ENCODE results near the gene NBL1.

Gene NBL1

GRCh38 chr1:19643602-19644394 lies at the start of gene NBL1:
TSS of gene NBL1 (plus strand) at chr1:19644311. CDS start at chr1:19655031, 10,720 bp downstream.
- no peak within 1 kb of the TSS for H3K27ac ChIP-seq

GRCh38 chr1:19596065-19596713 lies 47.9 kb upstream of the NBL1 start:
- peak overlapping the region; percentile 84 for H3K27ac ChIP-seq
- no peak for TF ChIP-seq ZFX (IDR thresholded peaks at IDR 0.05)
- TF ChIP-seq, protein P1, sequence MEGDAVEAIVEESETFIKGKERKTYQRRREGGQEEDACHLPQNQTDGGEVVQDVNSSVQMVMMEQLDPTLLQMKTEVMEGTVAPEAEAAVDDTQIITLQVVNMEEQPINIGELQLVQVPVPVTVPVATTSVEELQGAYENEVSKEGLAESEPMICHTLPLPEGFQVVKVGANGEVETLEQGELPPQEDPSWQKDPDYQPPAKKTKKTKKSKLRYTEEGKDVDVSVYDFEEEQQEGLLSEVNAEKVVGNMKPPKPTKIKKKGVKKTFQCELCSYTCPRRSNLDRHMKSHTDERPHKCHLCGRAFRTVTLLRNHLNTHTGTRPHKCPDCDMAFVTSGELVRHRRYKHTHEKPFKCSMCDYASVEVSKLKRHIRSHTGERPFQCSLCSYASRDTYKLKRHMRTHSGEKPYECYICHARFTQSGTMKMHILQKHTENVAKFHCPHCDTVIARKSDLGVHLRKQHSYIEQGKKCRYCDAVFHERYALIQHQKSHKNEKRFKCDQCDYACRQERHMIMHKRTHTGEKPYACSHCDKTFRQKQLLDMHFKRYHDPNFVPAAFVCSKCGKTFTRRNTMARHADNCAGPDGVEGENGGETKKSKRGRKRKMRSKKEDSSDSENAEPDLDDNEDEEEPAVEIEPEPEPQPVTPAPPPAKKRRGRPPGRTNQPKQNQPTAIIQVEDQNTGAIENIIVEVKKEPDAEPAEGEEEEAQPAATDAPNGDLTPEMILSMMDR (conservative IDR thresholded peaks at IDR 0.05) = no peak

More at GRCh38 chr1:19643602-19644394, at the start of gene NBL1:
- TF ChIP-seq, protein P1 (conservative IDR thresholded peaks at IDR 0.05) = no peak
- TF ChIP-seq ZFX (IDR thresholded peaks at IDR 0.05) = no peak

- TF ChIP-seq, protein P1 (conservative IDR thresholded peaks at IDR 0.05) = no peak
- TF ChIP-seq ZFX (IDR thresholded peaks at IDR 0.05) = peak; percentile 62; the same call in 1 of the 2 replicates
- peak overlapping the region; percentile 84 for H3K27ac ChIP-seq
These were observed 47.2 kb upstream of the NBL1 start for GRCh38 chr1:19596714-19597495.

DNA sequence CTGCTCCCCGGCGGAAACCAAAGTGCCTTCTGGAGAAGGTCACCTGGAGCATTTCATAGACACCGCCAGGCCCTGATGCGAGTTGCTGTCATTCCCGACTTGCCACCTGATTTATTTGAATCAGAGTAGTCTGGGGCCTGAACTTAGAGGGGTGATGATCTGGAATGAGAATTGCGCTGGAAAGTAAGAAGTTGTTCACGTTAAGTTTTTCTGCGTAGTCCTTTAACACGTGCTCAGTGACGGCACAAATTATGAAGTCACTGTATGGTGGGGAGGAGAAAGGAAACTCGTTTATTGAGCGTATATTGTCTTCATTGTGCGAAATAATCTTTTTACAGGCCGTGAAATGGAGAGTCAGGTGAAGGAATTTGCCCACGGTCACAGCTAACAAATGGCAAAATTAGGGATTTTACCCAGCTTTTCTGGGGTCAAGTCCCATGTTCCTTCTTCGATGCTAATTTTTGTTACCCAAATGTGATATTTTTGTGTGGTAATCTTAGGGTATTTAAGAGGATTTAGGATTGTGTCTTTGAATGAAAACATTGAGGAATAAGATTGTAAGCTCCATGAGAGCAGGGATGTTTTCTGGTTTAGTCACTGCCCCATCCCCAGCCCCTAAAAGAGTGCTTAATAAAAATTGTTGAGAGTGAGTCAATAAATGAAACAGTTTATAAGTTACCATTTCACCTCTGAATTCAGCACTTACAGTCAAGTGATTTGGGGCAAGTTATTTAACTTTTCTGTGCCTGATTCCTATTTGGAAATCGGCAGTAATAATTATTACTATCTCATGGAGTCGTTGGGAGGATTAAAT lies 46.4 kb upstream of the NBL1 start:
- TF ChIP-seq, protein P1 (conservative IDR thresholded peaks at IDR 0.05) = no peak
- TF ChIP-seq ZFX (IDR thresholded peaks at IDR 0.05) = no peak

DNA sequence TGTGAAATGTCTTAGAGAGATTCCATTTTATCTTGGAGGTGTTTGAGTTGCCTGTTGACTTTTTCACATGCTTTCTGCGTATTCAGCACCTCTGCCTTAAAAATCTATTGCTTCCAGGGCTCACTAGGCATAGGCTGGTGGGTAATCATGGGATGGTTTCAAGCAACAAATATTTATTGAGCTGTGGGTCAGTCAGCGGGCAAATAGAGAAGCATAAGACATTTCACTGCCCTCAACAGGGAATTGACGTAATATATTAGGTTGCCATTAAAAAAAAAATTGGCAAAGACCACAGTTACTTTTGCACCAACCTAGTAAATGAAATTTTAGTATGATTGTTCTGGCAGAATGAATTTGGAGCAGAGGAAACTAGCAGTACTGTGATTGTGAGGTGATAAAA lies 44.3 kb upstream of the NBL1 start:
- no peak for TF ChIP-seq ZFX (IDR thresholded peaks at IDR 0.05)
- TF ChIP-seq, protein P1 (conservative IDR thresholded peaks at IDR 0.05) = no peak

More for the DNA sequence above, 46.4 kb upstream of the NBL1 start:
- H3K27ac ChIP-seq = peak overlapping the region; percentile 84

DNA sequence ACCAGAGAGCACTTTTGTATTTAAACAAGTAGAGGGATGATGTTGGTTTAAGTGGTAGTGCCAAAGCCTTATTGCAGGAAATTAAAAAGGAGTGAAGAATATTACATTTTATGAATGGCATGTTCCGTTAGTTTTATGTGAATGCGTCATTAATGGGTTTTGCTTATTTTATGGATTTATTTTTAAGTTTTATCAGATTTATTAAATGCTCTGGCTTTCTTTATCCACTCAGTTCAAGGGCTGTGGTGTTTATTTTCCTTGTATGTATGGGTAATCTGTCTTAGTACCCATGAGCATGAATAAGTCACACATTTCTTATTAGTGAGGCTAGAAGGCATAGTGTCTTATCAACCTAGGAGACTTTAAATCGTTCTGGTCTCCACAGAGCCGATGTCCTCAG lies 41.6 kb upstream of the NBL1 start:
- TF ChIP-seq, protein P1 (conservative IDR thresholded peaks at IDR 0.05) = no peak
- no peak for TF ChIP-seq ZFX (IDR thresholded peaks at IDR 0.05)
- H3K27ac ChIP-seq = no peak overlapping the region

More for the DNA sequence above, 44.3 kb upstream of the NBL1 start:
- H3K27ac ChIP-seq = no peak overlapping the region
